Cardiac fibroblast (primary cell): ENCODE results near the gene KISS1.
"Not testable (repeated sequence)": the region's sequence is repeated elsewhere in the genome, so short reads cannot be mapped to it uniquely, and the experiment has no call there.

Source experiments
- DNase-seq, 2 donors: peaks; one replicate each; pipeline versions ENCODE4 v3.0.0 to v3.0.0-alpha.2; 2010; ENCODE audit warnings: low read depth in 2 of 2
- H3K4me3 ChIP-seq, 2 donors: replicated peaks in 1 of 2; 1 replicate in 1 of 2; 2 replicates in 1 of 2; pipeline ENCODE4 v1.5.1; 2011; ENCODE audit warnings: low read depth in 2 of 2, low read length in 2 of 2, mild to moderate bottlenecking in 2 of 2, moderate library complexity in 1 of 2
- TF ChIP-seq, protein P1 (sequence below): IDR thresholded peaks from one replicate; pipeline ENCODE4 v1.5.1; 2011; ENCODE audit warnings: low read depth, mild to moderate bottlenecking, low read length, inconsistent platforms

Gene KISS1, protein sequence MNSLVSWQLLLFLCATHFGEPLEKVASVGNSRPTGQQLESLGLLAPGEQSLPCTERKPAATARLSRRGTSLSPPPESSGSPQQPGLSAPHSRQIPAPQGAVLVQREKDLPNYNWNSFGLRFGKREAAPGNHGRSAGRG

DNA sequence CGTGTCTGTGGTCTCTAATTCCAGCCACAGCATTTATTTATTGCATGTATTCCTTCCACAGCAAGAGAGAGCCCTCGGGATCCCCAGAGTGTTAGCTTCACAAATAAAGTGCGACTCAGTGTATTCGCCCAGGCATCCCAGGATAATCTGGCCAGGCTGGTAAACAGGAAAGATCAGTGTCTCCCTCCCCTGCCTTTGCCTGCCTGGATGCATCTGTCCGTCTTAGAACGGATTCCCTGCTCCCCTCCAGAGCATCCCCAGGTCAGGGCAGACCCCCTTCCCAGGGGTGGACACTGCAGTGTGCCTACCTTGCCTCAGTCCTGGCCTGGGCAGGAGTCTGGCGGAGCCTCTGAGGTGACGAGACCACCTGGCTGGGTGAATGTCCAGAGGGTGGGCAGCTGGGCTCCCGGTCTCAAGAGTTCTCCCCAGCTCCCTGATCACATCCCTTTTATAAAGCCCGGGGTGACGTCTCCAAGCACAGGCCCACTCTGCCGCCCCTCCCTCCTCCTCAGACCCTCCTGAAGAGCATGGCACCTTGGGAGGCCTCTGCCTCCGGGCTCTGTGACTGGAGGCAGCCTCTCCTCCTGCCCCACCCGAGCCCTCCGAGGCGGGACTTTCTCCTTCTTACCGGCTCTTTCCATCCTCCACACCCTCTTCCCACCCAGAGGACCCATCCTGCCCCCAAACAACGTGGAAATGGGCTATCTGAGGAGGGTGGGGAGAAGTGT, at the start of gene KISS1:
TSS of gene KISS1 (minus strand) at position 424 of the 728 bp plus-strand sequence. CDS start 3,615 bp downstream, outside the sequence.
- TF ChIP-seq, protein P1, sequence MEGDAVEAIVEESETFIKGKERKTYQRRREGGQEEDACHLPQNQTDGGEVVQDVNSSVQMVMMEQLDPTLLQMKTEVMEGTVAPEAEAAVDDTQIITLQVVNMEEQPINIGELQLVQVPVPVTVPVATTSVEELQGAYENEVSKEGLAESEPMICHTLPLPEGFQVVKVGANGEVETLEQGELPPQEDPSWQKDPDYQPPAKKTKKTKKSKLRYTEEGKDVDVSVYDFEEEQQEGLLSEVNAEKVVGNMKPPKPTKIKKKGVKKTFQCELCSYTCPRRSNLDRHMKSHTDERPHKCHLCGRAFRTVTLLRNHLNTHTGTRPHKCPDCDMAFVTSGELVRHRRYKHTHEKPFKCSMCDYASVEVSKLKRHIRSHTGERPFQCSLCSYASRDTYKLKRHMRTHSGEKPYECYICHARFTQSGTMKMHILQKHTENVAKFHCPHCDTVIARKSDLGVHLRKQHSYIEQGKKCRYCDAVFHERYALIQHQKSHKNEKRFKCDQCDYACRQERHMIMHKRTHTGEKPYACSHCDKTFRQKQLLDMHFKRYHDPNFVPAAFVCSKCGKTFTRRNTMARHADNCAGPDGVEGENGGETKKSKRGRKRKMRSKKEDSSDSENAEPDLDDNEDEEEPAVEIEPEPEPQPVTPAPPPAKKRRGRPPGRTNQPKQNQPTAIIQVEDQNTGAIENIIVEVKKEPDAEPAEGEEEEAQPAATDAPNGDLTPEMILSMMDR = no peak
- no peak within 1 kb of the TSS for H3K4me3 ChIP-seq
- no peak for DNase-seq

DNA sequence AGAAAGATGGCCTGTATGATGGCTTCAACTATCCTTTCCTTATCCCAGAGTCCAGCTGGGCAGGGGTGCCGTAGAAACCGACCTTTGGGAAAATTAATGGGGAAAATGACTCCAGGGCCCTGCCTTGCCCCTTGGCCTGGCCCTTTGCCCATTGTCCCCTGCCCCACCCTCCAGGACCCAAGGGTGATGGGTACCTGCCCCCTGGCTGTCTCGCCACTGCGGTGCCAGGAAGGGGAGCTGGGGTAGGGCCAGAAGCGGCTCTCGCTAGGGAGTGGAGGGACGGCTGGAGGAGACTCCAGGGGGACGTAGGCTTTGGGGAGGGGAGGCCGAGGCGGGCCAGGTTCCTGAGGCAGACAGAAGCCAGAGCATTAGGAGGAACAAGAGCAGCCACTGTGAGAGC, 46.6 kb upstream of the KISS1 start:
- no peak for DNase-seq
- H3K4me3 ChIP-seq = no peak overlapping the region
- TF ChIP-seq, protein P1 = no peak

DNA sequence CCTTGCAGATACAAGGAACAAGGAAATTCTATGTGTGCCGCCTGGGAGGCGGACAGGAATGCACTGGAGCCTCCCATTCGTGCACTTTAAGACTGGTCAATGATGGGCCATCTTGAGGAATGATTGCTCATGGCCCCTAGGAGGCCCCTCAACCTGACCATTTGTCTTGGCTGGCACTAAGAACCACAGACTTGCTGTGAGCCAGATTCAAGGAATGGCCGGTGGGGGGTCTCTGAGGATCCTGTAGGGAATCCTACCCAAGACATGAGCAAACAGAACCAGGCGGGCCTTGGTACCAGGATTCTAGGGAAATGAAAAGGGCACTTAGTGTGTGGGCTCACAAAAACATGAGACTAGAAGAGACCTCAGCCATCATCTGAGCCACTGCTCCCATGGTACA, 45.6 kb upstream of the KISS1 start:
- TF ChIP-seq, protein P1 = no peak
- no peak for DNase-seq

DNA sequence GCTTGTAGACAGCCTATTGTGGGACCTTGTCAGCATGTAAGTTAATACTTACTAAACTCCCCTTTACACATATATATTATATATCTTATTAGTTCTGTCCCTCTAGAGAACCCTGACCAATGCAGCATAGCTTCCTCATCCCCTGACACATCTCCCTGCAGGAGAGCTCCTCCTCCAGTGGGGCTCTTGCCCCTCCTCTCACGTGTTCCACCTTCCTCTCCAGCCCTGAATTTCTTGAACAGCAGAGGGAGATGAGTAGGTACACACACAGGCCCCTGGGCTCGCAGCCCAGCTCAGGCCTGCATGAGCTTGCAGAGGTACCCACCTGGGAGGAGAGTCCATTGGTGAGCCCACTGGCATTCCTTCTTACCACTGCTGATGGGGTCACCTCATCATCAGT, 44.8 kb upstream of the KISS1 start:
- no peak for DNase-seq
- TF ChIP-seq, protein P1 = no peak
- no peak overlapping the region for H3K4me3 ChIP-seq

More for the DNA sequence above, 45.6 kb upstream of the KISS1 start:
- no peak overlapping the region for H3K4me3 ChIP-seq

DNA sequence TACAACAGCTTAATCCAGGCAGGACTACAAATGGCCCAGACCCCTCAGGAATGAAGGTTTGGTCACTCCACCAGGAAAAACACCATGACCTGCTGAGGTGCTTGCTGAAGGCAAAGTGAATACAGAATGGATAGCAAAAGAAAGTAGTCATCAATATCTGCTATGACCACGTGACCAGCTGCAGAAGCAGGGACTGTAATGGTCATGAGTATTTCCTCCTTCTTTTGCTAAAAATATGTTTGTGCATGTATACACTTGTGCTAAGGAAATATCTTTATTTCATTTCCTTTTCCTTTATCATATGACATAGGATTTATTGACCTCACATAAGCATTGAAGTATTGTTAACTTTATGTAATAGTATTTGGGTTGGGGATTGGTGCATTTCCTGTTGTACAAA, 43.9 kb upstream of the KISS1 start:
- TF ChIP-seq, protein P1 = no peak
- H3K4me3 ChIP-seq = no peak overlapping the region
- DNase-seq = no peak

DNA sequence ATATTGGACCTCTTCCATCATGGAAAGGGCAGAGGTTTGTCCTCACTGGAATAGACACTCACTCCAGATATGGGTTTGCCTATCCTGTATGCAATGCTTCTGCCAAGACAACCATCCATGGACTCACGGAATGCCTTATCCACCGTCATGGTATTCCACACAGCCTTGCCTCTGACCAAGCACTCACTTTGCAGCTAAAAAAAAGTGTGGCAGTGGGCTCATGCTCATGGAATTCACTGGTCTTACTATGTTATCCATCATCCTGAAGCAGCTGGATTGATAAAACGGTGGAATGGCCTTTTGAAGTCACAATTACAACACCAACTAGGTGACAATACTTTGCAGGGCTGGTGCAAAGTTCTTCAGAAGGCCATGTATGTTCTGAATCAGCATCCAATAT, 43.1 kb upstream of the KISS1 start:
- DNase-seq, H3K4me3 ChIP-seq: not testable (repeated sequence)

DNA sequence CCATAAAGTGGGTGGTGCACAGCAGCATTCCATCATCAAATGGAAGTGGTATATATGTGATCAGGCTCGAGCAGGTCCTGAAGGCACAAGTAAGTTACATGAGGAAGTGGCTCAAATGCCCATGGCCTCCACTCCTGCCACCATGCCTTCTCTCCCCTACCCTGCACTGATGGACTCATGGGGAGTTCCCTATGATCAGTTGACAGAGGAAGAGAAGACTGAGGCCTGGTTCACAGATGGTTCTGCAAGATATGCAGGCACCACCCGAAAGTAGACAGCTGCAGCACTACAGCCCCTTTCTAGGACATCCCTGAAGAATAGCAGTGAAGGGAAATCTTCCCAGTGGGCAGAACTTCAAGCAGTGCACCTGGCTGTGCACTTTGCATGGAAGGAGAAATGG, 42.2 kb upstream of the KISS1 start:
- H3K4me3 ChIP-seq, DNase-seq: not testable (repeated sequence)

DNA sequence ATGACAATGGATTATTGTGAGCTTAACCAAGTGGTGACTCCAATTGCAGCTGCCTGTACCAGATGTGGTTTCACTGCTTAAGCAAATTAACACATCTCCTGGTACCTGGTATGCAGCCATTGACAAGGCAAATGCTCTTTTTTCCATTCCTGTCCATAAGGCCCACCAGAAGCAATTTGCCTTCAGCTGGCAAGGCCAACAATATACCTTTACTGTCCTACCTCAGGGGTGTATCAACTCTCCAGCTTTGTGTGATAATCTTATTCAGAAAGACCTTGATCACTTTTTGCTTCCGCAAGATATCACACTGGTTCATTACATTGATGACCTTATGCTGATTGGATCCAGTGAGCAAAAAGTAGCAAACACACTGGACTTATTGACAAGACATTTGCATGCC, 41.2 kb upstream of the KISS1 start:
- not testable (repeated sequence) for DNase-seq, H3K4me3 ChIP-seq
